GM18520 (cell line): ENCODE results near the gene HMG20B.
"Not testable (repeated sequence)": the region's sequence is repeated elsewhere in the genome, so short reads cannot be mapped to it uniquely, and the experiment has no call there.

Experiments used
- ATAC-seq: cut with Tn5 transposase; IDR thresholded peaks from one replicate; pipeline ENCODE4 v1.9.1; 2021; ENCODE audit not compliant: unreplicated experiment

HMG20B gene

DNA sequence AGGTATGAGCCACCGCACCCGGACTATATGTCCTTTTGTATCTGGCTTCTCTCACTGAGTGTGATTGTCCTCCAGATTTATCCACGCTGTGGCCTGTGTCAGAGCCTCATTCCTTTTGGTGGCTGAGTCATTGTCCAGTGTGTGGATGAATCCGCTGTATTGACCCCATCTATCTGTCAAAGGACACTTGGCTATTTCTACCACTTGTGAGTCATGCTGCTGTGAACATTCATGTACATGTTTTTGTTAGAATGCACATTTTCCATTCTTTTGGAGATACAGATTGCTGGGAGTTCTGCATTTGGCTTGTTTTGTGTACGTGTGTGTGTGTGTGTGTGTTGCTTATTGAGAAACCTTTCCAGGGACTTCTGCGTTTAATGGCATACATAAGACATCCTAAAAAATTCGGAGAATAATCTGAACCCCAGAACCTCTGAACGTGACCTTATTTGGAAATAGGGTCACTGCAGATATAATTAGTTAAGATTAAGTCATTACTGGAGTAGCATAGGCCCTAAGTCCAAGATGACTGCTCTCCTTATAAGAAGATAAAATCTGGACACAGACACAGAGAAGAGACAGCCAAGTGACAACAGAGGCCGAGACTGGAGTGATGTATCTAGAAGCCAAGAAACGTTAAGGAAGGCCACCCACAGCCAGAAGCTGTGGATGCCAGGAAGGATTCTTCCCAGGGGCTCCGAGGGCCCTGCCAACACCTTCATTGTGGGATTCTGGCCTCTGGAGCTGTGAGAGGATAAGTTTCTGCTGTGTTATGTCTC lies 7.6 kb downstream of the HMG20B start:
- ATAC-seq: no peak

DNA sequence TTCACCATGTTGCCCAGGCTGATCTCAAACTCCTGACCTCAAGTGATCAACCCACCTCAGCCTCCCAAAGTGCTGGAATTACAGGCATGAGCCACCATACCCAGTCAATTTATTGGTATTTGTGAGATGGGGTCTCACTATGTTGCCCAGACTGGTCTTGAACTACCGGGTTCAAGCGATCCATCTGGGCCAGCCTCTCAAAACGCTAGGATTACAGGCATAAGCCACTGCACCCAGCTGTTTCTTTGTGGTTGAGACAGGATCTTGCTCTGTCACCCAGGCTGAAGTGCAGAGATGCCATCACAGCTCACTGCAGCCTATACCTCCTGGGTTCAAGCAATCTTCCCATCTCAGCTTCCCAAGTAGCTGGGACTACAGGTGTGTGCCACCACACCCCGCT lies 9.0 kb downstream of the HMG20B start:
- ATAC-seq: not testable (repeated sequence)

- not testable (repeated sequence) for ATAC-seq
Measured at GRCh38 chr19:3584036-3584802, 11.5 kb downstream of the HMG20B start.

GRCh38 chr19:3585301-3586126 lies 12.8 kb downstream of the HMG20B start, which contains the start of gene GIPC3:
TSS of gene GIPC3 (plus strand) at chr19:3585478. CDS start at chr19:3585598, 120 bp downstream.
- ATAC-seq: no peak

- ATAC-seq: no peak
Measured at GRCh38 chr19:3586127-3586626, 13.4 kb downstream of the HMG20B start.

DNA sequence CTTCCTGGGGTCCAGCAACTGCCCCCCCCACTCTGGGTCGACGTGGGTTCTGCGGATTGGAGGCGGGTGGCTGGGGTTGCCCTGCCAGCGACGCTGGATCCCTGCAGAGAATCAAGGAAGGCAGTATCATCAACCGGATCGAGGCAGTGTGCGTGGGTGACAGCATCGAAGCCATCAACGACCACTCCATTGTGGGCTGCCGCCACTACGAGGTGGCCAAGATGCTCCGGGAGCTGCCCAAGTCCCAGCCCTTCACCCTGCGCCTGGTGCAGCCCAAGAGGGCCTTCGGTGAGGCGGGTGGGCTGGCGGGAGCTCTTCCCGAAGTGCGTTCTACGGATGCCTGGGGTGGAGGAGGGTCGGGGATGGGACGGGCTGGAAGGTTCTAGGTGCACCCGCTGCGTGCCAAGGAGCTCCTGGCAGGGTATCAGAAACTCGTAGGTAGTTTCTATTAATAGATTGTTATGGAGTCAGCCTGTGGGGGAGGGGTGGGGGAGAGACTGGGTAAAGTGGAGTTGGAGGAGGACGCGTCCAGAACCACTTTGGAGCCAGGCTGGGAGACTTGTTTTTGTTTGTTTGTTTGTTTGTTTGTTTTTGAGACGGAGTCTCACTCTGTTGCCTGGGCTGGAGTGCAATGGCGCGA lies 14.1 kb downstream of the HMG20B start:
- no peak for ATAC-seq

- ATAC-seq: no peak
Measured at GRCh38 chr19:3589439-3589838, 16.7 kb downstream of the HMG20B start.

GRCh38 chr19:3589949-3590348 lies 17.2 kb downstream of the HMG20B start:
- no peak for ATAC-seq

DNA sequence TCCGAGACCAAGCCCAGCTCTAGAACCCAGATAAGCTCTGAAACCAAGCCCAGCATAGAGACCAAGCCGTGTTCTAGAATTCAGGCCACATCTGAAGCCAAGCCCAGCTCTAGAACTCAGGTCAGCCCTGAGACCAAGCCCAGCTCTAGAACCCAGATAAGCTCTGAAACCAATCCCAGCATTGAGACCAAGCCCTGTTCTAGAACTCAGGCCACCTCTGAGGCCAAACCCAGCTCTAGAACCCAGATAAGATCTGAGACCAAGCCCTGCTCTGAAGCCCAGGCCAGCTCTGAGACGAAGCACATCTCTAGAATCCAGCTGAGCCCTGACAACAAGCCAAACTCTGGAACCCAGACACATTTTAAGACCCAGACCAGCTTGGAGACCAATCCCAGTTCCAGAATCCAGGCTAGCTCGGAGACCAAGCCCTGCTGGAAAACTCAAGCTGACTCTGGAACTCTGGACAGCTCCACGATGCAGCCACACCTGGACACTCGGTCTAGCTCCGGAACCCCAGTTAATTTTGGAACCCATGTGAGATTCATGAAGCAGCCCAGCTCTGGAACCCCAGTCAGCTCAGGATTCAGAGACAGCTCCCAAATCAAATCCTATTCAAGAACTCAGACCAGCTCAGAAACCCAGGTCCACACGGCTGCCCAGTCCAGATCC lies 18.4 kb downstream of the HMG20B start:
- no peak for ATAC-seq

DNA sequence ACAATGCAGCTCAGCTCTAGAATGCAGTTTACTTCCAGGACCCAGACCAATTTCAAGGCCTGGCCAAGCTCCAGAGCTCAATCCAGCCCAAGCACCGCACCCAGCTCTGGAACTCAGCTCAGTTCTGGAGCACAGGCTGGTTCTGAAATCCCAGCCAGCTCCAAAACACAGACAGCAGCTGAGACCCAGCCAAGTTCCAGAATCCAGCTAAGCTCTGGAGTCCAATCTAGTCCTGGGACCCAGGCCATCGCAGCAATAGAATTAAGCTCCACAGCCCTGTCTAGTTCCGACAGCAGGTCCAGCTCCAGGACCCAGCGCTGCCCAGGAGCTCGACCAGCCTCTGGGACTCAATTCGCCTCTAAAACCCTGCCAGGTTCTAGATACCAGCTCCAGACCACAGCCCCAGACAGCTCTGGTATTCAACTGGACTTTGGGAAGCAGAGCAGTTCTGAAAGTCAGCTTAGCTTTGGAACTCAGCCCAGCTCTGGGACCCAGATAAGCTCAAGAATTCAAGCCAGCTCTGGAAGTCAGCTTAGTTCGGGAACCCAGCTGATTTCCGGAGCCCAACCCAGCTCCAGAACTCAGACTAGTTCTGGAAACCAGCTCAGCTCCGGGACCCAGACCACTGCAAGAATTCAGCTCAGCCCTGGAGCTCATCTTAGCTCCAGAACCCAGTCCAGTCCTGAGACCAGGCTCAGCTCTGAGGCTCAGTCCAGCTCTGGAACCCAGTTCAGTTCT lies 19.3 kb downstream of the HMG20B start:
- no peak for ATAC-seq

DNA sequence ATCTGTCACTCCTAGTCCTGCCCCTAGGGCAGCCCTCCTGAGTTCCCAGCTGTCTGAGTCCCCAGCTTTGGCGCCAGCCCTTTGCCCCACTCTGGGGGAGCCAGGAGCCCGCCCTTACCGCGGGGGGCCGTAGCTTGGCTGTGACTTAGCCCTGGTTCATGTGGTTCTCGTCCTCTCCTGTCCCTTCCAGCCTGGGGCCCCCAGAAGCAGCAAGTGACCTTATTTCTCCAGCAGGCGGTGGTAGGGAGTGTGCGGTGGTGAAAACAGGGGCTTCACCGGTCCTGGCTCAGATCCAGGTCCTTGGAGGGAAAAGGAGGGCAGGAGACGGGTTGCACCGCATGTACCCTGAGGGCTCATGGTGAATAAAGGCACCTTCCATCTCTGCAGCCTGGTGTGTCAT lies 20.4 kb downstream of the HMG20B start:
- no peak for ATAC-seq

DNA sequence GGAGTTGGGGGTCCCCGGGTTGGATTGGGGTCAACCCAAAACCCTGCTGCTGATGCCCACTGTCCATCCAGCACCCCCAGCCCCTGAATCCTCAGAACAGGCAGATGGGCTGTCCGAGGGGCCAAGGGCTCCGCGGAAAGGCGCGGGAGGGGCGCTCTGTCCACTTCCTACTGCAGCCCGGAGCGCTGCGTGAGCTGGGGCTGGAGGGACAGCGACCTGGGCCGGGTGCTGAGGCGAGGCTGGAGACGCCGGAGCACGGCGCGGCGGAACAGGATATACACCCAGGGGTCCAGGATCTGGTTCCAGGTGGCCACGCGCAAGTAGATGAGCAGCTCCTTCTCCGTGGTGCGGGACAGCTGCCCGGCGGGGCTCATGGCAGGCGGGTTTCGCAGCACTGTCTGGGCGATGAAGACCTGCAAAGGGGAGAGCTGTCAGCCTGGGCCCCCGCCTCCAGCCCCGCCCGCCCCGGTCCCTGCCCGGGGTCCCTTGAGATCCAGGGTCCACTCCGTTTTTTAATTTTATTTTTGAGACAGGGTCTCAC lies 22.8 kb downstream of the HMG20B start:
- ATAC-seq: no peak

DNA sequence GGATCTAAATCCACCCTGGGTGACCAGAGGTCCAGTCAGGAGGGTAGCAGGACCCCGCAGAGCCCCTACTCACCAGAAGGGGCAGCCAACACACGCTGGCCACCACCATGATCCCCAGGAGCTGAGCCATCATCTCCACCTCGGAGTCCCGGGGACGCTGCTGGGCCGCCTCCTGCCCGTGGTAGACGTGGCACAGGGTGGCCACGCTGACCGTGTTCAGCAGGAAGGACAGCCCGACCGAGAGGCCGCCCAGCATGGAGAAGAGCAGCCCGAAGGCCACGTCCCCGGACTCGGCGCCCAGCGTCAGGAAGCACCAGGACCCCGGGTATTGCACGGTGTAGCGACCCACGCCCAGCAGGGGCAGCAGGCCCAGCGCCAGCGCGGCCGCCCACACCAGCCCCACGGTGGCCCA lies 27.0 kb downstream of the HMG20B start:
- ATAC-seq: no peak

- no peak for ATAC-seq
Measured at GRCh38 chr19:3601021-3601420, 28.3 kb downstream of the HMG20B start.

DNA sequence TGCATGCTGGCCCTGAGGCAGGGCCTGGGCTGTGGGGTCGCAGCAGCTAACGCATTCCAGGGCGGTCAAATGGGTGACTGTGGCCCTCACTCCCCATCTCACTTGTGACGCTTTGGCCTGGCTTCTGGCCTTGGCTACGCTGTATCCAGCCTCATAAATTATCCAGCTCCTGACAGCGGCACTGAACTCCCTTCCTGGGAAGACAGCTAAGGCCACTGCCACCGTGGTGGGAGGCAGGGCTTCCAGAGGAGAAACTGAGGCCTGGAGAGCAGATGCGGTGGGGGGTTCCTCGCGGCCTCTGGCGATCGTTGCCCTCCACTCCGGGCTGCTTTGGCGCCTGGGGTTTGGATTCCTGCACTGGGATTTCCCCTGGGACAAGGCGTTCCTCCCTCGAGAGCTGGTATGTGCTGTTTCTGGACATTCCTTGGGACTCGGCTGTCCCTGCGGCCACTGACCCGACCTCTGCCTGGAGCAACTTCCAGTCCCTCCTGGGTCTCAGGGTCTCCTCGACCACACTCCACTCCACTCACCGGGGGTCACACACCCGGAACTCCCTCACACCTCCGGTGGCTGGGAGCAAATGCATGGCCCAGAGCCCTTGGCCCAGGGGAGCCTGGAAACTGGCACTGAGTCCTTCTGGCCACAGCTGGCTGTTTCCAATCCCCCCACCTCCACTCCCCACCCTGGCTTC lies 30.5 kb downstream of the HMG20B start:
- no peak for ATAC-seq

DNA sequence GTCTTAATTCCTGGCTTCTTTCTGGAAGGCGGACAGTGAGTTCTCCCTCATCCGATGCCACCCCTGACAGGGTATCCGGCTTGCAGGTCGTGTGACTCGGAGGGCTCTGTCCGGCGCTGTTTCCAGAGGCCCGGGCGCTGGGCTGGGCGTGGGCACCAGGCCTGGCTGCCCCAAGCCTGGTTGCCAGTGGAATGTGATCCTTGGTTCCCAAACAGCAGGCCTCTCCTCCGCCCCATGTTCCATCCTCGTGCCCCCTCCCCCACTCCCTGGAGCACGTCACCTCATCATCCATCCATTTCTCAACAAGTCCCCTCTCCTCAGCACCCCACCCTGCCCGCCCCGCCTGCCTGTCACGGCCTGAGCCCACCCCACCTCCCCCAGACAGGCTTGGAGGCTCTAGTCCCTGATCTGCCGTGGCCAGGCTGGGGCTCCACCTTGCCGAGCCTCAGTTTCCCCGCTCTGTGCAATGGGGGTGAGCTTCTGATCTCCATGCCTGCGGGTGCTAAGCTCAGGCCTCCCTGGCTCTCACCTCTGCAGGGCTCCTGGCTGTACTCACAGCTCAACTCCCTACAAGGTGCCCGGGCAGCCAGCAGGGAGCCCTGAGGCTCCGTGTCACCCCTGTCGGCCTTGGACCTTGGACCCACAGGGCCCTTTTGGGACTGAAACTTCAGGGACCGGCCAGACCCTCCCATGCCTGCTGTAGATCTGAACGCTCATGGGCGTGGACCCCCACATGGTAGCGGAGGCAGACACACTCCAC lies 31.7 kb downstream of the HMG20B start:
- ATAC-seq: no peak

- no peak for ATAC-seq
Measured at GRCh38 chr19:3604987-3605343, 32.2 kb downstream of the HMG20B start.

DNA sequence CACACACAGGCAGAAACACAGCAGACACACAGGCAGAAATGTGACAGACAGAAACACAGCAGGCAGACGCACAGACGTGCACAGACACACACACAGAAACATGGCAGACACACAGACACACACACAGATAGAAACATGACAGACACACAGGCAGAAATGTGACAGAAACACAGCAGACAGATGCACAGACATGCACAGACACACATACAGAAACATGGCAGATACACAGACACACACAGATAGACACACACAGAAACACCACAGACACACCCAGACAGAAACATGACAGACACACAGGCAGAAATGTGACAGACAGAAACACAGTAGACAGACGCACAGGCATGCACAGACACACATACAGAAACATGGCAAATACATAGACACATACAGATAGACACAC lies 32.6 kb downstream of the HMG20B start:
- no peak for ATAC-seq
